ENCODE results near the gene PF4V1. TPM values are rescaled to one million over a fixed set of nuclear protein-coding genes. Genes with fewer than 3 reads are reported as not detected.

Gene PF4V1
- total RNA-seq, 1 experiment from 2014 or later: not detected

DNA sequence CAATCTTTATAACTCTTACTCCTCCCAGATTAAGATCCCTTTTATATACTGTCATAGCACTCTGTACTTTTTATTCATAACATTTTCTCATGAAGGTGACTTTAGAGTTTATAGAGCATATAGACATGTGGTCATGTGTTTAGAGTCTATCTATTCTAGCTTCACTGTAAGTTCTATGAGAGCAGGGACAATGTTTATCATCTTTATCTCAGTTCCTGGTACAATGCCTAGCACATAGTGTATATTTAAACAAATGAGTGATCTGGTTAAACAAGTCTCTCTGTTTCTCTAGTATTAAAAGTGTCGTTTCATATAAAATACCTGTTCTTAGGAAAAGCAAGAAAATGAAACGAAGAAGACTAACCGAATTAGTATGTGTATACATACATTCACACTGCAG is 13.4 kb upstream of the PF4V1 start:
- H3K27ac Mint-ChIP-seq (ENCODE audit: low read depth, unreplicated experiment): no peak overlapping the region
- peaks cover 13% of the 10 kb centered on the region for H3K4me1 Mint-ChIP-seq (ENCODE audit: insufficient read depth, unreplicated experiment)
- no TSS peak for BruUV-seq (replicated peaks)
- CTCF ChIA-PET: interaction anchor here (0.7 kb wide), 1 partner anchor 11 kb away, joined by 3 read pairs; no protein-coding TSS in a partner anchor
- no peak overlapping the region for H3K4me3 Mint-ChIP-seq (ENCODE audit: unreplicated experiment)
- H3K9me3 Mint-ChIP-seq (ENCODE audit: unreplicated experiment): no peaks in the 10 kb centered on the region
- intact Hi-C loops (cut with micrococcal nuclease): no loop called here
- POLR2A ChIA-PET: interaction anchor here (0.6 kb wide), 2 partner anchors 29 to 395 kb away, joined by 3 read pairs; partner anchors contain the start of gene CXCL1
- no peaks in the 10 kb centered on the region for H3K27me3 Mint-ChIP-seq (ENCODE audit: insufficient read depth, unreplicated experiment)
- H3K36me3 Mint-ChIP-seq (ENCODE audit: insufficient read depth, unreplicated experiment): peaks cover 5% of the 10 kb centered on the region
- DNase-seq (ENCODE audit: unreplicated experiment): no peak
- TF ChIP-seq, protein P1, sequence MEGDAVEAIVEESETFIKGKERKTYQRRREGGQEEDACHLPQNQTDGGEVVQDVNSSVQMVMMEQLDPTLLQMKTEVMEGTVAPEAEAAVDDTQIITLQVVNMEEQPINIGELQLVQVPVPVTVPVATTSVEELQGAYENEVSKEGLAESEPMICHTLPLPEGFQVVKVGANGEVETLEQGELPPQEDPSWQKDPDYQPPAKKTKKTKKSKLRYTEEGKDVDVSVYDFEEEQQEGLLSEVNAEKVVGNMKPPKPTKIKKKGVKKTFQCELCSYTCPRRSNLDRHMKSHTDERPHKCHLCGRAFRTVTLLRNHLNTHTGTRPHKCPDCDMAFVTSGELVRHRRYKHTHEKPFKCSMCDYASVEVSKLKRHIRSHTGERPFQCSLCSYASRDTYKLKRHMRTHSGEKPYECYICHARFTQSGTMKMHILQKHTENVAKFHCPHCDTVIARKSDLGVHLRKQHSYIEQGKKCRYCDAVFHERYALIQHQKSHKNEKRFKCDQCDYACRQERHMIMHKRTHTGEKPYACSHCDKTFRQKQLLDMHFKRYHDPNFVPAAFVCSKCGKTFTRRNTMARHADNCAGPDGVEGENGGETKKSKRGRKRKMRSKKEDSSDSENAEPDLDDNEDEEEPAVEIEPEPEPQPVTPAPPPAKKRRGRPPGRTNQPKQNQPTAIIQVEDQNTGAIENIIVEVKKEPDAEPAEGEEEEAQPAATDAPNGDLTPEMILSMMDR (IDR thresholded peaks at IDR 0.05; ENCODE audit: unreplicated experiment): no peak

DNA sequence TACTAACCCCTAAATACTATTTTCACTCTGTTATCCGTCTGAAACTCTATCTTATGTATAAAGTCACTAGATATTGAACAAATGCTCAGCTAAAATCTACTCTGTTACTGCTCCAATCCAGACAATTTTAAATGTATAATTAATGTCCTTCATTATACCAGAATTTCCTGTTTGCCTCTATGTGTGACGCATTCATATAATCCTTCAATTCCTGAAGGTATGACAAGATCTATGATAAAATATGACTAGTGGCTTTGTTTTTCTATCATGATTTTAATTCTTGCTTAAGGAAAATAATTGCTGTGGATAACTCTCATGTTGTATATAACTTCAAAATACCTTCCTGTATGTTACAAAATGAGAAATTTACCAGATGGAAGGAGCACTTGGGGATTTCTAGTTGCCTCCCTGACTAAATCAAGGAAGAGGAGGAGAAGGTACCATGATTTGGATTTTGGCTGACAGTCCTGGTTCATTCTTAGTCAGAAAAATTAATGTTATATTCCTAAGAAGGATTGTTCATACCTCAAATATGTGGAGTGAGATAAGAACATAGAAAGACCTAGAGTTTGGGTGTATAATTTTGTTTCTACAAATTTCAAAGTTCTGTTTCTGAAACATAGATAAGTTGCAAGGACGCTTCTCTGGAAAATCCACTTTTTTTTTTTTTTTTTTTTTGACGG is 11.7 kb upstream of the PF4V1 start:
- TF ChIP-seq, protein P1 (IDR thresholded peaks at IDR 0.05; ENCODE audit: unreplicated experiment): no peak
- Mint-ChIP-seq H3K4me3 (ENCODE audit: unreplicated experiment) (no peak overlapping the region), H3K27me3 (ENCODE audit: insufficient read depth, unreplicated experiment) (no peaks in the 10 kb centered on the region), H3K9me3 (ENCODE audit: unreplicated experiment) (no peaks in the 10 kb centered on the region), H3K27ac (ENCODE audit: low read depth, unreplicated experiment) (no peak overlapping the region), H3K36me3 (ENCODE audit: insufficient read depth, unreplicated experiment) (peaks cover 5% of the 10 kb centered on the region), H3K4me1 (ENCODE audit: insufficient read depth, unreplicated experiment) (peaks cover 18% of the 10 kb centered on the region)
- BruUV-seq (replicated peaks): no TSS peak
- ChIA-PET CTCF (interaction anchor here (0.6 to 2.1 kb wide), 4 partner anchors 23 to 308 kb away, joined by 4 to 6 read pairs (median 5); no protein-coding TSS in a partner anchor), POLR2A (interaction anchor here (1.5 kb wide), 1 partner anchor 24 kb away, joined by 4 read pairs; no protein-coding TSS in a partner anchor)
- intact Hi-C loops (cut with micrococcal nuclease): no loop called here
- no peak for DNase-seq (ENCODE audit: unreplicated experiment)

DNA sequence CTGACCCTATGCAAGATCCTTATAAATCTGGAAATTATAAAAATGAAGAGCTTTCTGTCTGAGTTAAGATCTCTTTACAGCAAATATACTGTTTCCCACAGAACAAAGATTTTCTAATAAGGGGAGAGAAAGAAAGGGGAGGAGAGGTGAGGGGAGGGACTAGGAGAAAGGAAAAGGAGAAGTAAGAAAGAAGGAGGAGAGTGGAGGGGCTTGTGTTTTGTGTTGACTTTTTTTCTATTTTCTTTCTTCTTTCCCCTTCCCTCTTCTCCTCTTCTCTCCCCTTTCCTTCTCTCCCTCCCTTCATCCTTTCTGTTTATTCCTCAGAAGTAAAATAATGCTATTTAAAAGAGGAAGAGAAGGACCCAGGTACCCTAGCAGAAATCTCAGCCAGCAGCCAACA is 10.4 kb upstream of the PF4V1 start:
- POLR2A ChIA-PET: interaction anchor here (0.6 to 1.5 kb wide), 4 partner anchors 23 to 272 kb away, joined by 3 to 4 read pairs (median 3); no protein-coding TSS in a partner anchor
- H3K4me3 Mint-ChIP-seq (ENCODE audit: unreplicated experiment): no peak overlapping the region
- H3K27ac Mint-ChIP-seq (ENCODE audit: low read depth, unreplicated experiment): no peak overlapping the region
- CTCF ChIA-PET: interaction anchor here (0.6 to 2.1 kb wide), 7 partner anchors 22 to 170 kb away, joined by 3 to 6 read pairs (median 4); no protein-coding TSS in a partner anchor
- H3K4me1 Mint-ChIP-seq (ENCODE audit: insufficient read depth, unreplicated experiment): peaks cover 18% of the 10 kb centered on the region
- no peak for DNase-seq (ENCODE audit: unreplicated experiment)
- TF ChIP-seq, protein P1 (IDR thresholded peaks at IDR 0.05; ENCODE audit: unreplicated experiment): no peak
- H3K36me3 Mint-ChIP-seq (ENCODE audit: insufficient read depth, unreplicated experiment): no peaks in the 10 kb centered on the region
- BruUV-seq (replicated peaks): no TSS peak
- intact Hi-C loops (cut with micrococcal nuclease): no loop called here
- no peaks in the 10 kb centered on the region for H3K27me3 Mint-ChIP-seq (ENCODE audit: insufficient read depth, unreplicated experiment)
- no peaks in the 10 kb centered on the region for H3K9me3 Mint-ChIP-seq (ENCODE audit: unreplicated experiment)

DNA sequence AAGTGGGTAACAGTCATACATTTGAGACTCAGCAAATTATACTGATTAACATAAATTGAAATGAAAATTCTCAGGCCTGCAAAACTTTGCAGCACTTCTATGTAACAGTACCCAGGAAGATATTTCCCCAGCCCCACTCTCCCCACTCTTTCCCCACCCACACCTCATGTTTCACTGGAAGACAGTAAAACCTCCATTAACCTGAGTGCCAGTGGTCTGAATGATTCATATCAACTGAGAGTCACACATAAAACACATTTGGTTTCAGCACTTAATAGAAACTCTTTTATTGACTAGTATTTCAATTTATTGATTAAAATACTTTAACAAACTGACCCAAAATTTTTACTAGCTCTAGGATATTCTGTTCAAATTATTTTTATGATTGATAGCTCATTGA is 9.7 kb upstream of the PF4V1 start:
- no peaks in the 10 kb centered on the region for H3K36me3 Mint-ChIP-seq (ENCODE audit: insufficient read depth, unreplicated experiment)
- TF ChIP-seq, protein P1 (IDR thresholded peaks at IDR 0.05; ENCODE audit: unreplicated experiment): no peak
- H3K27me3 Mint-ChIP-seq (ENCODE audit: insufficient read depth, unreplicated experiment): no peaks in the 10 kb centered on the region
- CTCF ChIA-PET: interaction anchor here (0.7 to 2.1 kb wide), 5 partner anchors 16 to 145 kb away, joined by 3 to 6 read pairs (median 4); no protein-coding TSS in a partner anchor
- H3K9me3 Mint-ChIP-seq (ENCODE audit: unreplicated experiment): no peaks in the 10 kb centered on the region
- BruUV-seq (replicated peaks): no TSS peak
- intact Hi-C loops (cut with micrococcal nuclease): no loop called here
- H3K4me3 Mint-ChIP-seq (ENCODE audit: unreplicated experiment): no peak overlapping the region
- DNase-seq (ENCODE audit: unreplicated experiment): peak; percentile 40
- H3K27ac Mint-ChIP-seq (ENCODE audit: low read depth, unreplicated experiment): no peak overlapping the region
- H3K4me1 Mint-ChIP-seq (ENCODE audit: insufficient read depth, unreplicated experiment): peaks cover 18% of the 10 kb centered on the region
- POLR2A ChIA-PET: interaction anchor here (0.6 to 1.6 kb wide), 3 partner anchors 21 to 32 kb away, joined by 3 to 4 read pairs (median 3); no protein-coding TSS in a partner anchor

Data from MCF 10A (cell line).